ENCODE measurements around the gene SMARCD3. TPM values are rescaled to one million over a fixed set of nuclear protein-coding genes. Genes with fewer than 3 reads are reported as not detected.

Gene SMARCD3
- total and polyA plus RNA-seq, 2 donors (not counting 1 experiment from before 2014, with no cell fraction given), result 23.8 to 30.7 TPM

- peaks cover 41% of the 10 kb centered on the region for H3K27me3 ChIP-seq (ENCODE audit: control insufficient read depth, insufficient read depth, low read length)
Measured at GRCh38 chr7:151198945-151199848, 49.3 kb downstream of the SMARCD3 start.

DNA sequence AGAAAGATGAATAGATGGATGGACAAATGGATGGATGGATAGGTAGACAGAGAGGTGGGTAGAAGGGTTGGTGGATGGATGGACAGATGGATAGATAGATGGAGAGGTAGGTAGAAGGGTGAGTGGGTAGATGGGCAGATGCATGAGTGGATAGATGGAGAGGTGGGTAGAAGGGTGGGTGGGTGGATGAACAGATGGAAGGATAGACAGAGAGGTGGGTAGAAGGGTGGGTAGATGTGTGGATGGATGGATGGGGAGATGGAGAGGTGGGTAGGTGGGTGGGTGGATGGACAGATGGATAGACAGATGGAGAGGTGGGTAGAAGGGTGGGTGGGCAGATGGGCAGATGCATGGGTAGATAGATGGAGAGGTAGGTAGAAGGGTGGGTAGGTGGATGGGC, 50.6 kb downstream of the SMARCD3 start:
- Histone ChIP-seq H3K36me3 (ENCODE audit: control insufficient read depth, insufficient read depth, low read length) (no peaks in the 10 kb centered on the region), H3K9me3 (ENCODE audit: control insufficient read depth, insufficient read depth, low read depth, low read length) (no peaks in the 10 kb centered on the region), H3K4me2 (ENCODE audit: extremely low read depth, insufficient read depth, low read length) (no peak overlapping the region), H3K27me3 (ENCODE audit: control insufficient read depth, insufficient read depth, low read length) (peaks cover 36% of the 10 kb centered on the region), H2AFZ (ENCODE audit: low read length) (no peak overlapping the region), H3K27ac (ENCODE audit: insufficient read depth, low read length) (no peak overlapping the region), H3K79me2 (ENCODE audit: control insufficient read depth, insufficient read depth, low read length) (no peaks in the 10 kb centered on the region), H3K9ac (ENCODE audit: insufficient read depth, low read length) (no peak overlapping the region), H3K4me1 (ENCODE audit: control insufficient read depth, extremely low read depth, insufficient read depth, low read length) (no peaks in the 10 kb centered on the region), H3K4me3 (replicated peaks in 1 of 4; ENCODE audit: control extremely low read depth in 1 of 4, insufficient read depth in 1 of 4, low read depth in 3 of 4, low read length in 4 of 4) (no peak overlapping the region), H4K20me1 (ENCODE audit: control insufficient read depth, extremely low read depth, insufficient read depth, low read length) (no peaks in the 10 kb centered on the region)
- no peak for TF ChIP-seq EZH2 (IDR thresholded peaks at IDR 0.05; ENCODE audit: low read length, missing control alignments)
- TF ChIP-seq, protein P1, sequence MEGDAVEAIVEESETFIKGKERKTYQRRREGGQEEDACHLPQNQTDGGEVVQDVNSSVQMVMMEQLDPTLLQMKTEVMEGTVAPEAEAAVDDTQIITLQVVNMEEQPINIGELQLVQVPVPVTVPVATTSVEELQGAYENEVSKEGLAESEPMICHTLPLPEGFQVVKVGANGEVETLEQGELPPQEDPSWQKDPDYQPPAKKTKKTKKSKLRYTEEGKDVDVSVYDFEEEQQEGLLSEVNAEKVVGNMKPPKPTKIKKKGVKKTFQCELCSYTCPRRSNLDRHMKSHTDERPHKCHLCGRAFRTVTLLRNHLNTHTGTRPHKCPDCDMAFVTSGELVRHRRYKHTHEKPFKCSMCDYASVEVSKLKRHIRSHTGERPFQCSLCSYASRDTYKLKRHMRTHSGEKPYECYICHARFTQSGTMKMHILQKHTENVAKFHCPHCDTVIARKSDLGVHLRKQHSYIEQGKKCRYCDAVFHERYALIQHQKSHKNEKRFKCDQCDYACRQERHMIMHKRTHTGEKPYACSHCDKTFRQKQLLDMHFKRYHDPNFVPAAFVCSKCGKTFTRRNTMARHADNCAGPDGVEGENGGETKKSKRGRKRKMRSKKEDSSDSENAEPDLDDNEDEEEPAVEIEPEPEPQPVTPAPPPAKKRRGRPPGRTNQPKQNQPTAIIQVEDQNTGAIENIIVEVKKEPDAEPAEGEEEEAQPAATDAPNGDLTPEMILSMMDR (conservative IDR thresholded peaks at IDR 0.05 in 1 of 2, IDR thresholded peaks at IDR 0.05 in 1 of 2; ENCODE audit: low read depth in 1 of 2, low read length in 2 of 2), result no peak
- DNase-seq (ENCODE audit: low read depth in 2 of 2), result no peak

More at GRCh38 chr7:151198945-151199848, 49.3 kb downstream of the SMARCD3 start:
- H3K36me3 ChIP-seq (ENCODE audit: control insufficient read depth, insufficient read depth, low read length), result no peaks in the 10 kb centered on the region
- DNase-seq (ENCODE audit: low read depth in 2 of 2), result no peak
- H4K20me1 ChIP-seq (ENCODE audit: control insufficient read depth, extremely low read depth, insufficient read depth, low read length), result no peaks in the 10 kb centered on the region
- H3K79me2 ChIP-seq (ENCODE audit: control insufficient read depth, insufficient read depth, low read length), result no peaks in the 10 kb centered on the region
- H3K27ac ChIP-seq (ENCODE audit: insufficient read depth, low read length), result no peak overlapping the region
- H3K4me2 ChIP-seq (ENCODE audit: extremely low read depth, insufficient read depth, low read length), result no peak overlapping the region
- TF ChIP-seq EZH2 (IDR thresholded peaks at IDR 0.05; ENCODE audit: low read length, missing control alignments), result no peak
- TF ChIP-seq, protein P1 (conservative IDR thresholded peaks at IDR 0.05 in 1 of 2, IDR thresholded peaks at IDR 0.05 in 1 of 2; ENCODE audit: low read depth in 1 of 2, low read length in 2 of 2), result no peak
- no peak overlapping the region for H3K4me3 ChIP-seq (replicated peaks in 1 of 4; ENCODE audit: control extremely low read depth in 1 of 4, insufficient read depth in 1 of 4, low read depth in 3 of 4, low read length in 4 of 4)
- no peaks in the 10 kb centered on the region for H3K4me1 ChIP-seq (ENCODE audit: control insufficient read depth, extremely low read depth, insufficient read depth, low read length)
- H3K9ac ChIP-seq (ENCODE audit: insufficient read depth, low read length), result no peak overlapping the region
- no peaks in the 10 kb centered on the region for H3K9me3 ChIP-seq (ENCODE audit: control insufficient read depth, insufficient read depth, low read depth, low read length)
- no peak overlapping the region for H2AFZ ChIP-seq (ENCODE audit: low read length)

DNA sequence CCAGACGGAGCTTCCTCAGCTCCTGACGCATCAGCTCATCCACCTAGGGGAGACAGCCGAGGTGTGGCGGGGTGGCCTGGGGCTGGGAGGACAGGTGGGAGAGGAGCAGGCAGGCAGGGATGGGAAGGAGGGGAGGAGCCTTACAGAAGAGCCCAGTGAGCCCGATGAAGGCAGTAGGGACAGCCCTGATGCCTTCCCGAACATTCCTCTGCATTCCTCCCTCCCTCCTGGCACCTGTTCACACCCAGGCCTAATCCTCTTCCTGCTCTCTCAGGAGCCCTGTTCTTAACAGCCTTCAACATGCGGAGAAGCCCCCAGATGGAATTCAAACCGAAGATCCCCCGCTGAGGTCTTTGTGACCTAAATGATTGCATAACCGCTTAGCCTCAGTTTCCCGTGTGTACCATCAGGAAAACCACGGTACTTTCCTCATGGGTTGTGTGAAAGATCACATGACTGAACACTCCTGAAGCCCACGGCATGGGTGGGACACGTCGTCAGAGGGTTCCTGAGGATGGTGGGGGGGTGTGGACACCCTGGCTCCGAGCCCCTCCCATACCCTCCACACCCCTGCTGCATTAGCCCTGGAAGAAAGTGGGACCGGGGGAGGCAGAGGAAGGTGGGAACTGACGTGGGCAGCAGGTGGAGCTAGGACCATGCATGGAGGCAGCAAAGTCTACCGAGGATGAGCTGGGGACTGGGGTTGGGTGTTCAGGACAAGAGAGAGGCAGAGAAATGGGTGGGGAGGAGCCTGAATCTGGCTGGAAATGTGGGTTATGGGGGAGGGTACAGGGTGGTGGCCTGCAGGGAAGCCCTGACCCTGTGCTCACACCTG, 52.7 kb downstream of the SMARCD3 start:
- no peak for TF ChIP-seq EZH2 (IDR thresholded peaks at IDR 0.05; ENCODE audit: low read length, missing control alignments)
- TF ChIP-seq, protein P1 (conservative IDR thresholded peaks at IDR 0.05 in 1 of 2, IDR thresholded peaks at IDR 0.05 in 1 of 2; ENCODE audit: low read depth in 1 of 2, low read length in 2 of 2), result no peak
- DNase-seq (ENCODE audit: low read depth in 2 of 2), result no peak
- Histone ChIP-seq H3K27ac (ENCODE audit: insufficient read depth, low read length) (no peak overlapping the region), H3K4me1 (ENCODE audit: control insufficient read depth, extremely low read depth, insufficient read depth, low read length) (no peaks in the 10 kb centered on the region), H3K9me3 (ENCODE audit: control insufficient read depth, insufficient read depth, low read depth, low read length) (no peaks in the 10 kb centered on the region), H3K79me2 (ENCODE audit: control insufficient read depth, insufficient read depth, low read length) (no peaks in the 10 kb centered on the region), H3K4me2 (ENCODE audit: extremely low read depth, insufficient read depth, low read length) (no peak overlapping the region), H3K9ac (ENCODE audit: insufficient read depth, low read length) (no peak overlapping the region), H3K27me3 (ENCODE audit: control insufficient read depth, insufficient read depth, low read length) (peaks cover 25% of the 10 kb centered on the region), H2AFZ (ENCODE audit: low read length) (no peak overlapping the region), H4K20me1 (ENCODE audit: control insufficient read depth, extremely low read depth, insufficient read depth, low read length) (no peaks in the 10 kb centered on the region), H3K36me3 (ENCODE audit: control insufficient read depth, insufficient read depth, low read length) (no peaks in the 10 kb centered on the region), H3K4me3 (replicated peaks in 1 of 4; ENCODE audit: control extremely low read depth in 1 of 4, insufficient read depth in 1 of 4, low read depth in 3 of 4, low read length in 4 of 4) (no peak overlapping the region)
